GF-D8 (cell line): ENCODE data around the gene BCAS4.

Source experiments
- DNase-seq: peaks from one replicate; lab custom pipeline; 2025; lab: John Stamatoyannopoulos, UW

Gene BCAS4

GRCh38 chr20:50911716-50912115 is 116.9 kb downstream of the BCAS4 start:
- DNase-seq, result no peak

GRCh38 chr20:50913690-50914375 is 119.0 kb downstream of the BCAS4 start:
- DNase-seq, result no peak

GRCh38 chr20:50915424-50915823 is 120.6 kb downstream of the BCAS4 start:
- no peak for DNase-seq

- no peak for DNase-seq
Observed at GRCh38 chr20:50916257-50916656, 121.4 kb downstream of the BCAS4 start.

GRCh38 chr20:50916934-50917333 is 122.1 kb downstream of the BCAS4 start:
- no peak for DNase-seq

GRCh38 chr20:50918403-50918802 is 123.5 kb downstream of the BCAS4 start:
- DNase-seq, result no peak

GRCh38 chr20:50919567-50919966 is 124.7 kb downstream of the BCAS4 start:
- no peak for DNase-seq

- no peak for DNase-seq
Observed at GRCh38 chr20:50920997-50921396, 126.1 kb downstream of the BCAS4 start.

GRCh38 chr20:50921803-50922501 is 127.1 kb downstream of the BCAS4 start:
- DNase-seq, result no peak

- no peak for DNase-seq
Observed at GRCh38 chr20:50924261-50924920, 129.5 kb downstream of the BCAS4 start.

- no peak for DNase-seq
Observed at GRCh38 chr20:50926530-50926929, 131.7 kb downstream of the BCAS4 start.
